PFSK-1 (cell line): ENCODE measurements around the gene MRPS7.

Experiments
- FOXP2 ChIP-seq: optimal IDR thresholded peaks from 2 replicates; pipeline ENCODE3; 2011; ENCODE audit warnings: borderline replicate concordance, control low read depth, inconsistent platforms; ENCODE audit not compliant: insufficient read depth; ENCODE audit errors: extremely low read length, extremely low read depth
- POLR2AphosphoS5 ChIP-seq: IDR thresholded peaks from 2 replicates; pipeline ENCODE4 v1.6.1; 2012; ENCODE audit warnings: low read depth, mild to moderate bottlenecking, control low read depth, low read length, moderate library complexity
- SIN3A ChIP-seq: IDR thresholded peaks from 2 replicates; pipeline ENCODE4 v1.6.1; 2012; ENCODE audit warnings: mild to moderate bottlenecking, low read length, moderate library complexity, borderline replicate concordance; ENCODE audit not compliant: insufficient read depth
- TAF1 ChIP-seq: IDR thresholded peaks from 2 replicates; pipeline ENCODE4 v1.6.1; 2012; ENCODE audit warnings: low read length, control low read depth, borderline replicate concordance; ENCODE audit not compliant: insufficient read depth
- TF ChIP-seq, protein P1 (sequence below), 2 experiments: IDR thresholded peaks; 2 replicates each; pipeline versions ENCODE4 v1.6.1 to v1.8.0; 2011 to 2012; ENCODE audit warnings: low read depth in 2 of 2, low read length in 2 of 2, control low read depth in 1 of 2, inconsistent platforms in 1 of 2, mild to moderate bottlenecking in 1 of 2, moderate library complexity in 1 of 2; ENCODE audit not compliant: insufficient read depth in 1 of 2

The MRPS7 gene

GRCh38 chr17:75315541-75316243, 54.0 kb downstream of the MRPS7 start:
- TF ChIP-seq TAF1 (no peak), POLR2AphosphoS5 (no peak), FOXP2 (no peak), SIN3A (no peak)
- TF ChIP-seq, protein P1, sequence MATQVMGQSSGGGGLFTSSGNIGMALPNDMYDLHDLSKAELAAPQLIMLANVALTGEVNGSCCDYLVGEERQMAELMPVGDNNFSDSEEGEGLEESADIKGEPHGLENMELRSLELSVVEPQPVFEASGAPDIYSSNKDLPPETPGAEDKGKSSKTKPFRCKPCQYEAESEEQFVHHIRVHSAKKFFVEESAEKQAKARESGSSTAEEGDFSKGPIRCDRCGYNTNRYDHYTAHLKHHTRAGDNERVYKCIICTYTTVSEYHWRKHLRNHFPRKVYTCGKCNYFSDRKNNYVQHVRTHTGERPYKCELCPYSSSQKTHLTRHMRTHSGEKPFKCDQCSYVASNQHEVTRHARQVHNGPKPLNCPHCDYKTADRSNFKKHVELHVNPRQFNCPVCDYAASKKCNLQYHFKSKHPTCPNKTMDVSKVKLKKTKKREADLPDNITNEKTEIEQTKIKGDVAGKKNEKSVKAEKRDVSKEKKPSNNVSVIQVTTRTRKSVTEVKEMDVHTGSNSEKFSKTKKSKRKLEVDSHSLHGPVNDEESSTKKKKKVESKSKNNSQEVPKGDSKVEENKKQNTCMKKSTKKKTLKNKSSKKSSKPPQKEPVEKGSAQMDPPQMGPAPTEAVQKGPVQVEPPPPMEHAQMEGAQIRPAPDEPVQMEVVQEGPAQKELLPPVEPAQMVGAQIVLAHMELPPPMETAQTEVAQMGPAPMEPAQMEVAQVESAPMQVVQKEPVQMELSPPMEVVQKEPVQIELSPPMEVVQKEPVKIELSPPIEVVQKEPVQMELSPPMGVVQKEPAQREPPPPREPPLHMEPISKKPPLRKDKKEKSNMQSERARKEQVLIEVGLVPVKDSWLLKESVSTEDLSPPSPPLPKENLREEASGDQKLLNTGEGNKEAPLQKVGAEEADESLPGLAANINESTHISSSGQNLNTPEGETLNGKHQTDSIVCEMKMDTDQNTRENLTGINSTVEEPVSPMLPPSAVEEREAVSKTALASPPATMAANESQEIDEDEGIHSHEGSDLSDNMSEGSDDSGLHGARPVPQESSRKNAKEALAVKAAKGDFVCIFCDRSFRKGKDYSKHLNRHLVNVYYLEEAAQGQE (IDR thresholded peaks at IDR 0.05; ENCODE audit: insufficient read depth in 1 of 2, low read depth in 2 of 2, low read length in 2 of 2): no peak
